ENCODE data around the gene LAPTM5. TPM values are rescaled to one million over a fixed set of nuclear protein-coding genes. Genes with fewer than 3 reads are reported as not detected.
A peak's percentile ranks its signal among the peaks of the same experiment; 100 is the strongest.

The LAPTM5 gene
- total RNA-seq, 2 experiments from 2014 or later: 205 to 208 TPM

DNA sequence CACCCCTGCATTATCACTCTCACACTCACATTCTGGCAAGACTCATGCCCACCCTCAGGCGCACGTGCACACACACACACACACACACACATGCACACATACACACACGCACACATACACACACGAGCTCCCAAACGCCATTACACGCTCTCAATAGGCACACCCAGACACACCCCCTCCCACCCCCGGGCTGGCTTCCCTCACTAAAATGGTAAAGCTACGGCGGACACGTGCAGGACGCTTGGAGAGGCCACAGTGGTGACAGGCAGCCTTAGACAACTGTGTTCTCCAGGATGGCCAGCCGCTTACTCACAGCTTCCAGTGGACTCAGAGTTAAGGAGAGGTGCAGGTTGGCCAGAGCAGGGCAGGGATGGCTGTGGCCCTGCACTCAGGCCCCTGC, 44.3 kb downstream of the LAPTM5 start:
- no peak overlapping the region for H3K27ac Mint-ChIP-seq
- intact Hi-C loops (cut with micrococcal nuclease): no loop called here
- CTCF ChIA-PET: no interaction called here
- peaks cover 5% of the 10 kb centered on the region for H3K4me1 Mint-ChIP-seq (ENCODE audit: low read depth)
- H3K27me3 Mint-ChIP-seq (ENCODE audit: low read depth): no peaks in the 10 kb centered on the region
- H3K9me3 Mint-ChIP-seq: peaks cover 9% of the 10 kb centered on the region
- peaks cover 1% of the 10 kb centered on the region for H3K36me3 Mint-ChIP-seq (ENCODE audit: low read depth)
- DNase-seq: no peak
- H3K4me3 Mint-ChIP-seq: no peak overlapping the region

DNA sequence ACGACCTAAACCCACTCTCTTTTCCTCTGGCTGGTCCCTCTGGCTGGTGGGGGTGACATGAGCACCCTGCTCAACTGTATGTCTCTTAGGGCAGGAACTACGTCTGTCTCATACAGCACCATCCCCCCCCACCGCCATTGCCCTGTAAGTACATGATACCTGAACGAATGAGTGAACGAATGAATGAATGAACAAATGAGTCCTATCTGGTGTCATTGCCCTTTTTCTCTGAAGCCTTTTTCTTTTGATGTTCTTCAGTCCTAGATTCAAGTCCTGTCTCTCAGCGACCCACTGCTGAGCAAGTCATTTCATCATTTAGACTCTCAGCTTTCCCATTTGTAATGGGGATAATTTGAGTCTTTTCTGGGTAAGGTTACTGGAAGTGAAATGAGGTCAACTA, 45.0 kb downstream of the LAPTM5 start:
- Mint-ChIP-seq H3K4me3 (no peak overlapping the region), H3K9me3 (peaks cover 9% of the 10 kb centered on the region), H3K4me1 (ENCODE audit: low read depth) (peaks cover 3% of the 10 kb centered on the region), H3K27ac (no peak overlapping the region), H3K27me3 (ENCODE audit: low read depth) (no peaks in the 10 kb centered on the region), H3K36me3 (ENCODE audit: low read depth) (no peaks in the 10 kb centered on the region)
- DNase-seq: no peak
- CTCF ChIA-PET: no interaction called here
- intact Hi-C loops (cut with micrococcal nuclease): no loop called here

DNA sequence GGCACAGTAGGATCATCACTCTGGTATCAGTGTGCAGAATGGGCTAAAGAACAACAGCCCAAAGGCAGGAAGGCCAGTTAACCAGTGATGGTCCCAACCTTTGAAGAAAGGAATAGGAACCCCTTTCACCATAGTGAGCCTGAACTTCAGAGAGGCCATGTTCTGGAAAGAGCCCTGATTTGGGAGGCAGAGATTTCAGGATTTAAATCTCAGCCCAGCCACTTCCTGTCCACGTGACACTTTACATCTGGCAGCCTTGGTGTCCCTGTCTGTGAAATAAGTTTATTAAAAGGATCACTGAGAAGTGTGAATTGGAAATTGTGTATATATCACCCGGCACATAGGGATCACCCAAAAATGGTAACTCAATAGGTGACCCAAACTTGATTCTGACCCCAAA, 47.2 kb downstream of the LAPTM5 start:
- DNase-seq: no peak
- CTCF ChIA-PET: no interaction called here
- intact Hi-C loops (cut with micrococcal nuclease): no loop called here
- Mint-ChIP-seq H3K9me3 (peaks cover 5% of the 10 kb centered on the region), H3K36me3 (ENCODE audit: low read depth) (no peaks in the 10 kb centered on the region), H3K4me3 (no peak overlapping the region), H3K27me3 (ENCODE audit: low read depth) (no peaks in the 10 kb centered on the region), H3K27ac (no peak overlapping the region), H3K4me1 (ENCODE audit: low read depth) (no peaks in the 10 kb centered on the region)

DNA sequence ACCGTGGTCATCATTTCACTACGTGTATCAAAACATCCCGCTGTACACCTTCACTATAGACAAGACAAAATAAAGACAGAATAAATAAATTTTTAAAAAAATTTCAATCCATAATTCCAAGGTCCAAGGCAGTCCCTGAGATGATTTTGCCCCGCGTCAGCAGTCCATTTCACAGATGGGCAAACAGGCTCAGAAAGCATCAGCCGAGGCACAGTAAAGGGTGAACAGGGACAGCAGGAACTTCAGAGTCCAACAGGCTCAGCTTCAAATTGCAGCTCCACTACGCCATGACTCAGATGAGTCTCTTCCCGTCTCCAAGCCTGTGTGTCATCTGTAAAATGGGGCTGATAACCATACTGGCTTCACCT, 49.2 kb downstream of the LAPTM5 start:
- CTCF ChIA-PET: interaction anchor here (0.8 to 1.2 kb wide), 3 partner anchors 26 to 621 kb away, joined by 3 to 4 read pairs (median 3); no protein-coding TSS in a partner anchor
- H3K27me3 Mint-ChIP-seq (ENCODE audit: low read depth): no peaks in the 10 kb centered on the region
- no peaks in the 10 kb centered on the region for H3K36me3 Mint-ChIP-seq (ENCODE audit: low read depth)
- no peak for DNase-seq
- H3K4me1 Mint-ChIP-seq (ENCODE audit: low read depth): no peaks in the 10 kb centered on the region
- no peak overlapping the region for H3K4me3 Mint-ChIP-seq
- intact Hi-C loops (cut with micrococcal nuclease): loop anchor here (1.0 to 10.0 kb wide), 4 partner anchors 300 to 1472 kb away; partner anchors contain the start of gene PTPRU
- no peaks in the 10 kb centered on the region for H3K9me3 Mint-ChIP-seq
- H3K27ac Mint-ChIP-seq: no peak overlapping the region

DNA sequence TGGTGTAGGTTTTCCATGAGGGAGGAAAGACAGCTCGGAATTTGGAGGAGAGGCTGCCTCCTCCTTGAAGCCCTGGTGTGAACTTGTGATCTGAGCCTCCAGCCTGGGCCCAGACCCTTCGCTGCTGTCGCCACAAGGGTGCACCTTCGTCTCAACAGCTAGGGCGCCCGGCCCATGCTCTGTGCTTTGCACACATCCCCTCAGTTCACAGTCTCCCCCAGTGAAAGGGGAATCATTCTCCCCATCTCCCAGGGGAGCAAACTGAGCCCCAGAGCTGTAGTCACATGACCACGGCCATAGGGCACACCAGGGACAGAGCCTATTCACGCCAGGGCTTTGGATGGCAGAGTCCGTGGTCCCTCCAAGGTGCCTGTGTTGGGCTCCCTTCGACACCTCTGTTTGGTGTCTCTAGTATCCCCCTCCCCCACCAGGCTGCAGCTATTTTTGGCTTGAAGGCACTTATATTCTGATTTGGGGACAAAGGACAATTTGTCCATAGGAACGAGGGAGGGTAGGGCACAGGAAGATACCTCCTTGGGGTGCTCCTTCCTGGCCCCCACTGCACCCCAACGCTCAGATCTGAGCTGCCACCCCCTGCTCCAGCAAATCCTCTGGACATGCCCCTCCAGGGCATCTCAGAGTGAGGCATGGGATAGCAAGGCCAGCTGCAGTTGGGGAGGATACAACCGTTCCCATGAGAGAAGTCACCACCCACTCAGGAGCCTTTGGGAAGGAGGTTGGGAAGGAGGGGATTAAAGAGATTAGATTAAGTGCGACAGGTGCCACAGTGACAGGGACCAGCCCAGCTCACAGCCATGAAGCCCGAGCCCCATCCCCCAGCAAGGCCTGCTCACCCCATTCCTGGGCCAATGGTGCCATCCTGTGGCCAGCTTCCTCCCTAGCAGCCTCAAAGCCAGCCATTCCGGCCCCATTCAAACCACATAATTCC, 49.9 kb downstream of the LAPTM5 start:
- no peaks in the 10 kb centered on the region for H3K9me3 Mint-ChIP-seq
- peak; percentile 82 for DNase-seq
- no peaks in the 10 kb centered on the region for H3K4me1 Mint-ChIP-seq (ENCODE audit: low read depth)
- H3K4me3 Mint-ChIP-seq: no peak overlapping the region
- H3K27ac Mint-ChIP-seq: no peak overlapping the region
- CTCF ChIA-PET: interaction anchor here (0.8 to 1.4 kb wide), 6 partner anchors 8 to 620 kb away, joined by 3 to 4 read pairs (median 3); no protein-coding TSS in a partner anchor
- H3K27me3 Mint-ChIP-seq (ENCODE audit: low read depth): no peaks in the 10 kb centered on the region
- H3K36me3 Mint-ChIP-seq (ENCODE audit: low read depth): no peaks in the 10 kb centered on the region
- intact Hi-C loops (cut with micrococcal nuclease): loop anchor here (1.0 to 10.0 kb wide), 4 partner anchors 299 to 1471 kb away; partner anchors contain the start of gene PTPRU

DNA sequence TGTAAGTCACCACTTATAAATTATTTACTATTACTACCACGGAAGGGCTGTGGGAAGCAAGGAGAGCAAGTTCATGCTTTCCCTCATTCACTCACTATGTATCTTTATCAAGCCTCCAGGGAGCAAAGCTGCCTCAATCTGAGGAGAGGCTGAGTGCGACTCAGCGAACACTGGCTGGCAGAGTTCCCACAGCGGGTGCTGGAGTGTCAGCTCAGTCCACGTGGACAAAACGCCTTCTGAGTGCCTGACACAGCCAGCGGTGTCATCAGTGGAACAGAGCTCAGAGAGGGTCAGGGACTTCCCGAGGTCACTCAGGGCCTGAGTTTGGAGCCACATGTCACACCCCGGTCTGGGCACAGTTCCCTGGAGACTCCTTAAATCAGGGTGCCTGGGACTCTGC, 51.0 kb downstream of the LAPTM5 start:
- intact Hi-C loops (cut with micrococcal nuclease): loop anchor here (10.0 kb wide), 1 partner anchor 622 kb away; no protein-coding TSS in a partner anchor
- Mint-ChIP-seq H3K36me3 (ENCODE audit: low read depth) (no peaks in the 10 kb centered on the region), H3K4me3 (no peak overlapping the region), H3K9me3 (no peaks in the 10 kb centered on the region), H3K4me1 (ENCODE audit: low read depth) (no peaks in the 10 kb centered on the region), H3K27me3 (ENCODE audit: low read depth) (no peaks in the 10 kb centered on the region), H3K27ac (no peak overlapping the region)
- CTCF ChIA-PET: interaction anchor here (0.9 to 1.4 kb wide), 2 partner anchors 9 to 326 kb away, joined by 3 to 4 read pairs; no protein-coding TSS in a partner anchor
- DNase-seq: no peak

DNA sequence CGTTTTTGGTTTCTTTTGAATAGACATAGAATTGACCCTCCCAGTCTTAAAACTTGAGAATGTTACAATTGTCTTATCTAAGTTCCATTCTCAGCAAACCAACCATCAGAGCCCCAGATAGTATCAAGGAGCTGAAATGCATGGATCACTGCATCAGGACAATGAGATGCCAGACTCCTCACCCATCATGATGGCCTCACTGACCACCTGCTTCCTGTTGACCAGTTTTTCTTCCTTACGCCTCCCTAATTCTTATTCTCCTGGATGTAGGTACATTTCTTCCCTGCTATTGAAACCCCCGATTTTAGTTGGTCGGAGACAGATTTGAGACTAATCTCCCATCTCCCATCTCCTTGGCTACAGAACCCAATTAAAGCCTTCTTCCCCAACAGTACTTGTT, 51.9 kb downstream of the LAPTM5 start:
- Mint-ChIP-seq H3K27me3 (ENCODE audit: low read depth) (no peaks in the 10 kb centered on the region), H3K4me1 (ENCODE audit: low read depth) (no peaks in the 10 kb centered on the region), H3K27ac (no peak overlapping the region), H3K36me3 (ENCODE audit: low read depth) (no peaks in the 10 kb centered on the region), H3K9me3 (no peaks in the 10 kb centered on the region), H3K4me3 (no peak overlapping the region)
- no peak for DNase-seq
- CTCF ChIA-PET: no interaction called here
- intact Hi-C loops (cut with micrococcal nuclease): loop anchor here (10.0 kb wide), 1 partner anchor 621 kb away; no protein-coding TSS in a partner anchor

DNA sequence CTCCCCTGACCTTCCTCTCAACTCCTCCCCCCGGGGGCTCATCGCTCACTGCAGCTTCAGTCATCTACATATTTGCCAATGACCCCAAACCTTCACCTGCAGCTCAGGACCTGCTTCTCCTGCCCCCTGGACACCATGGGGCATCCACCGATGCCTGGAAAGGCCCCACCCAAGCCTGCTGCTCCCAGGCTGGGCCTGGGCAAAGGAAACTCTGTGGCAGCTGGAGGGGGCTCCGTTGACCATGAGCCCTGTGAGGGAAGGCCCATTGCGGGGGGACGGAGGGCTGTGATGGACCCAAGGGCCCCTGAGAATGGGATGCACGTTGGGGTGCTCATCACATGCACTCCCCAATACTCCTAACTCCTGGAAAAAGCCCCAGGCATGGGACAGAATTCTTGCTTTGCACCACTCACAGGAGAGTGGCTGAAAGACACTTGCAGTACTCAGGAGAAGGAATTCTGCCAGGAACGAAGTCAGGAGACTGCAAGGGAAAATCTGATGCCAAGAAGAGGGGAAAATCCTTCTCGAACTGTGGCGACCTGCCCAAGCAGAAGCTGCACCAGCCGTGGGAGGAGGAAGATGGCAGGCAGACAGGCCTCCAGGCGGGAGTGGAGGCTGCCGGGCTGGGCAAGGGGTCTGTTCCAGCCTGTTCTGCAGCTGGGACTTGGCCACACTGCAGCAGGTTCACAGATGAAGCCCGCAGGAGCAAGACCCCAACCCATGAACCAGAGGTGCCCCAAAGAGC, 52.6 kb downstream of the LAPTM5 start:
- Mint-ChIP-seq H3K27ac (no peak overlapping the region), H3K4me3 (no peak overlapping the region), H3K9me3 (no peaks in the 10 kb centered on the region), H3K4me1 (ENCODE audit: low read depth) (no peaks in the 10 kb centered on the region), H3K36me3 (ENCODE audit: low read depth) (no peaks in the 10 kb centered on the region), H3K27me3 (ENCODE audit: low read depth) (no peaks in the 10 kb centered on the region)
- no peak for DNase-seq
- intact Hi-C loops (cut with micrococcal nuclease): loop anchor here (10.0 kb wide), 1 partner anchor 620 kb away; no protein-coding TSS in a partner anchor
- CTCF ChIA-PET: no interaction called here

DNA sequence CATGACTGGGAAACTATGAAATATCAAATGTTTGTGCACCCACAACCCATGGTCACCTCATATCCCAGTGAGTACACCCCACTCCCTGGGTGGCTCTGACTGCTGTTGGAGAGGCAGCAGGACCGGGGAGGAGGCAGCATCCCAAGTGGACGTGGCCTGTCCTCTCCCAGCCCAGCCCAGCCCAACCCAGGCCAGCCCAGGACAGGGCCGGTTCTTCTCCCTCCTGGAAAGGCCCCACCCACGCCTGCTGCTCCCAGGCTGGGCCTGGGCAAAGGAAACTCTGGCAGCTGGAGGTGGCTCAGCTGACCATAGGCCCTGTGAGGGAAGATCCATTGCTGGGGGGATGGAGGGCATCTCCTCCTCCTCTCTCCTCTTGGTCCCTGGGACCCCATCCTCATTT, 53.3 kb downstream of the LAPTM5 start:
- H3K27me3 Mint-ChIP-seq (ENCODE audit: low read depth): no peaks in the 10 kb centered on the region
- CTCF ChIA-PET: no interaction called here
- H3K27ac Mint-ChIP-seq: no peak overlapping the region
- no peak for DNase-seq
- H3K4me1 Mint-ChIP-seq (ENCODE audit: low read depth): no peaks in the 10 kb centered on the region
- H3K9me3 Mint-ChIP-seq: no peaks in the 10 kb centered on the region
- intact Hi-C loops (cut with micrococcal nuclease): loop anchor here (10.0 kb wide), 1 partner anchor 619 kb away; no protein-coding TSS in a partner anchor
- no peaks in the 10 kb centered on the region for H3K36me3 Mint-ChIP-seq (ENCODE audit: low read depth)
- no peak overlapping the region for H3K4me3 Mint-ChIP-seq

DNA sequence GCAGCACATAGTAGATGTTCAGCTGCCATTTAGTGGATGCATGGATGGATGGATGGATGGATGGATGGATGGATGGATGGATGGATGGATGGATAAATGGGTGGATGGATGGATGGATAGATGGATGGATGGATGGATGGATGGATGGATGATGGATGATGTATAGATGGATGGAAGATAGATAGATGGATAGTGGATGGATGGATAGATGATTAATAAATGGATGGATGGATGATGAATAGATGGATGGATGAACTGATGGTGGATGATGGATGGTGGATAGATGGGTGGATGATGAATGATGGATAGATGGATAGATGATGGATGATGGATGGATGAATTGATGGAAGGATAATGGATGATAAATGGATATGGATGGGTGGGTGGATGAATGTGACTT, 54.8 kb downstream of the LAPTM5 start:
- no peaks in the 10 kb centered on the region for H3K9me3 Mint-ChIP-seq
- H3K27me3 Mint-ChIP-seq (ENCODE audit: low read depth): no peaks in the 10 kb centered on the region
- no peaks in the 10 kb centered on the region for H3K36me3 Mint-ChIP-seq (ENCODE audit: low read depth)
- CTCF ChIA-PET: no interaction called here
- intact Hi-C loops (cut with micrococcal nuclease): loop anchor here (10.0 kb wide), 1 partner anchor 618 kb away; no protein-coding TSS in a partner anchor
- no peaks in the 10 kb centered on the region for H3K4me1 Mint-ChIP-seq (ENCODE audit: low read depth)
- DNase-seq: no peak
- H3K27ac Mint-ChIP-seq: no peak overlapping the region
- no peak overlapping the region for H3K4me3 Mint-ChIP-seq

DNA sequence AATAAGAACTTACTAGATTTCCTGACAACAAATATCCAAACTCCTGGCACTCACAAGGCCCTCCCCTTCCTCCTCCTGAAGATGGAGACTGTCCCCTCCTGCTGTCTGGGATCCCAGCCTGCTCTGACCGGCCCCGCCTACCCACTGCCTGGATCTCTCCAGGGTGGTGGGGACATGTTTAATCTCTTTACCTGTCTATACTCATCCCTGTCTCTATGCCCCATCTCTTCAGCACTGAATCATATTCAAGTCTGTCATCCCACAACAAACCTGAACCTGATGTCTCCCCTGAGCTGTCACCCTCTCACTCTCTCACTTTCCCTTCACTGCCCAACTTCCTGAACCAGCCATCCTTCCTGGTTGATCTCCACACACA, 56.3 kb downstream of the LAPTM5 start:
- Mint-ChIP-seq H3K27ac (no peak overlapping the region), H3K4me1 (ENCODE audit: low read depth) (no peaks in the 10 kb centered on the region), H3K4me3 (no peak overlapping the region), H3K9me3 (no peaks in the 10 kb centered on the region), H3K36me3 (ENCODE audit: low read depth) (no peaks in the 10 kb centered on the region), H3K27me3 (ENCODE audit: low read depth) (no peaks in the 10 kb centered on the region)
- intact Hi-C loops (cut with micrococcal nuclease): loop anchor here (10.0 kb wide), 1 partner anchor 616 kb away; no protein-coding TSS in a partner anchor
- CTCF ChIA-PET: no interaction called here
- DNase-seq: no peak

DNA sequence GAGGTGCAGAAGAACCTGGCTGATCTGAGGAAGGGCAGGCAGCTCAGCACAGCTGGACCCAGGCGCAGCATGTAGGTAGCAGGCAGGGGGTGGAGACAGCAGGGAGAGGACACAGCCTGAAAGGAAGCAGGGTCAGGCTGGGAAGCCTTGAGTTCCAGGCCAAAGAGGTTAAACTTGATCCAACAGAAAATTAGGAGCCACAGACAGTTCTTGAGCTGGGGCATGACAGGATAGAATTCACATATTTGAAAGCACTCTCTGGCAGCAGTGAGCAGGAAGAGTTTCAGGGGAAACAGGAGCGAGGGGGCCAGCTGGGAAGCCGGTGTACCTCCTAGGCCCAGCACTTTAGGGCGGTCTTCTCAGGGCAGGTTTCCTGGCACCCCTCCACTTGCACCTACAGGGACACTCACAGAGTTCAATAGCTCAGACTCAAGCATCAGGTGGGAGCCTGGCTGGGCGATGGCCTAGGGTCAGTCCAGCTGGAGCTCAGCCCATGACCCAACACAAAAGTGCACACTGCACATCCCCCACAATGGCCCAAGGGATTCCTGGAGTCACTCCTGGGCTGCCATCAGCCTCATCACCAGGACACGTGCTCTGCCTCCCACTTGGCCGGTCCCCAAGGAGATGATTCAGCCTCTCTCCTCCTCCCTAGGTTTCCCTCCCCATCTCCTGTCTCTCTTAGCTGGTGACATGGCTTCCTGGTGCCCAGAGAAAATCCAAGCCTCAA, 56.9 kb downstream of the LAPTM5 start:
- Mint-ChIP-seq H3K4me1 (ENCODE audit: low read depth) (no peaks in the 10 kb centered on the region), H3K27ac (no peak overlapping the region), H3K9me3 (no peaks in the 10 kb centered on the region), H3K36me3 (ENCODE audit: low read depth) (no peaks in the 10 kb centered on the region), H3K27me3 (ENCODE audit: low read depth) (no peaks in the 10 kb centered on the region), H3K4me3 (no peak overlapping the region)
- no peak for DNase-seq
- CTCF ChIA-PET: no interaction called here
- intact Hi-C loops (cut with micrococcal nuclease): loop anchor here (10.0 kb wide), 1 partner anchor 616 kb away; no protein-coding TSS in a partner anchor

Data from activated naive CD4-positive, alpha-beta T cell treated with anti-CD3 and anti-CD28 coated beads for 36 hours (primary cell).